GM19324 (cell line): ENCODE measurements around the gene SORBS2.

Experiments used
- ATAC-seq: cut with Tn5 transposase; IDR thresholded peaks from one replicate; pipeline ENCODE4 v1.9.1; 2021; ENCODE audit warnings: mild to moderate bottlenecking, moderate library complexity; ENCODE audit not compliant: unreplicated experiment, low FRiP score

SORBS2 gene

GRCh38 chr4:185836241-185837084 is 24.5 kb upstream of the SORBS2 start:
- no peak for ATAC-seq

- ATAC-seq: no peak
These were observed 23.8 kb upstream of the SORBS2 start for GRCh38 chr4:185835814-185836213.

- ATAC-seq: no peak
These were observed 23.3 kb upstream of the SORBS2 start for GRCh38 chr4:185835336-185835735.

GRCh38 chr4:185834778-185835177 is 22.8 kb upstream of the SORBS2 start:
- ATAC-seq: no peak

GRCh38 chr4:185834088-185834487 is 22.1 kb upstream of the SORBS2 start:
- ATAC-seq: no peak

- ATAC-seq: no peak
These were observed 21.1 kb upstream of the SORBS2 start for GRCh38 chr4:185833055-185833598.

- ATAC-seq: no peak
These were observed 19.3 kb upstream of the SORBS2 start for GRCh38 chr4:185831125-185831815.

GRCh38 chr4:185830263-185830994 is 18.4 kb upstream of the SORBS2 start:
- no peak for ATAC-seq

GRCh38 chr4:185826381-185826780 is 14.4 kb upstream of the SORBS2 start:
- ATAC-seq: no peak

- no peak for ATAC-seq
These were observed 13.7 kb upstream of the SORBS2 start for GRCh38 chr4:185825737-185826136.

GRCh38 chr4:185822791-185823190 is 10.8 kb upstream of the SORBS2 start:
- ATAC-seq: no peak

GRCh38 chr4:185821029-185821419 is 9.0 kb upstream of the SORBS2 start:
- no peak for ATAC-seq

GRCh38 chr4:185820146-185821028 is 8.4 kb upstream of the SORBS2 start:
- no peak for ATAC-seq

GRCh38 chr4:185819144-185819543 is 7.2 kb upstream of the SORBS2 start:
- ATAC-seq: no peak

- no peak for ATAC-seq
These were observed 5.4 kb upstream of the SORBS2 start for GRCh38 chr4:185817403-185817818.

- ATAC-seq: no peak
These were observed 1.1 kb upstream of the SORBS2 start for GRCh38 chr4:185813133-185813532.

GRCh38 chr4:185810746-185811508 is 1.1 kb downstream of the SORBS2 start:
- ATAC-seq: peak; percentile 4

GRCh38 chr4:185809533-185810071 is 2.4 kb downstream of the SORBS2 start:
- no peak for ATAC-seq

GRCh38 chr4:185809121-185809520 is 2.9 kb downstream of the SORBS2 start:
- no peak for ATAC-seq
